Loucy (cell line): ENCODE data around the gene CAPN10.

Source experiments
- CTCF ChIP-seq: fragments of 200-600 bp; sonication (generic); conservative IDR thresholded peaks from 2 replicates; pipeline ENCODE4 v1.5.1; 2014; ENCODE audit warnings: mild to moderate bottlenecking, antibody characterized with exemption, low read length
- EZH2phosphoT487 ChIP-seq: fragments of 200-600 bp; IDR thresholded peaks from 2 replicates; pipeline ENCODE4 v1.6.1; 2018; ENCODE audit warnings: antibody characterized with exemption, mild to moderate bottlenecking, moderate library complexity, borderline replicate concordance

DNA sequence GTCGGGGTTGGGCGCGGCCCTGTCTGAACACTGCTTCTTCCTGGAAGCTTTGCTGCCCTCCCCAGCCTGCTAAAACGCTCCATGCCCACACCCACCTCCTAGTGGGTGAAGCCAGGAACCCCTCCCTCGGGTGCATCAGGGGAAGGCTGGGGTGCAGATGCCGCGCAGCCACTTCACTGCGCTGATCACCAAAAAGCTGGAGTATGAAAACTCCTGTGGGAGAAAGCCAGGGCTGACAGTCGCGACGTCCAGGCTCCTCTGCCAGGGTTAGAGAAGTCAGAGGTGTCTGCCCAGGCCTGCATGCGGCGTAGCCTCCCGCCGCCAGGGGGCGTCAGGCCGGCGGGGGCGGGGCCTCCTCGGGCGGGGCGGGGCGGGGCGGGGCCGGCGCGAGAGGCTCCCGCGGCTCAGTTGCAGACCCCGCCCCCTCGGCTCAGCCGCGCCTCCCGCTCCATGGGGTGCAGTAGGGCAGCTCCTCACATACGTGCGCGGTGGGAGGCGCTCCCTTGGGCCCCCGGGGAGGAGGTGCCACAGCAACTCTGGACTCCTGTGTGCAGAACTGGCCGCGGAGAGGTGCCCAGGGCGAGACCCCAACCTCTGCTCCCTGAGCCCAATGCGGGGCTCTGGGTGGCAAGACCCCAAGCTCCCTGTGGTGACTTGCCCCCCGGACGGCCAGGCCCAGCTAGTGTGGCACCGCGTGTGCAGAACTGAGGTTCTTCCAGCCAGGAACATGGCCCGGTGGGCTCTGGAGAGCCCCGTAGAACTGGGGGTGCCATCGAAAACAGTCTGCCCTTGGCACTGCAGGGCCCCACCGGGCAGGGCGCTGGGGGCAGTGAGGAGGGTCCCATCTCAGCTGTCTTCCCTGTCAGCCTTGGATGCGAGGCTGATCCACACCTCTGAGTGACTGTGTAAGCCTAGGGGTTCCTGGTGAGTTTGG lies 20.1 kb upstream of the CAPN10 start:
- TF ChIP-seq CTCF (peak; percentile 67), EZH2phosphoT487 (no peak)
